ENCODE results near the gene PDE3A.

Gene PDE3A

DNA sequence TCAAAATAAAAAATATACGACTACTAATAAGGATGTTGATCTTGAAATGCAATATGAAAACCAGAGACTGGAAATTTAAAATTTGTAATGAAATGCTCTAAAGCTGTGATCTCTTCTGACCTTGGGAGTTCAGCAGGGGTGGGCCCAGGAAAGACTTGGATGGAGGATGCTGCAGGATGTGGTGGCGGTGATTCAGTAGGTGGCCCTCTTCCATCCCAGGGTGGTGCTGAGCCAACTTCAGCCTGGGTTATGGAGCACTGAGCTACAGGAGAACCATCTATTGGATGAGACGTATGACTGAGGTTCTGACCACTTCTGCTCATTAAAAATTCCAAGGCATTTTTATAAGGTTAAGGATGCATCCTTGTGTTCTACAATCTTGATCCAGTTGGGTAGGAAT is 6.9 kb upstream of the PDE3A start:
- no peak overlapping the region for H3K27ac Mint-ChIP-seq

DNA sequence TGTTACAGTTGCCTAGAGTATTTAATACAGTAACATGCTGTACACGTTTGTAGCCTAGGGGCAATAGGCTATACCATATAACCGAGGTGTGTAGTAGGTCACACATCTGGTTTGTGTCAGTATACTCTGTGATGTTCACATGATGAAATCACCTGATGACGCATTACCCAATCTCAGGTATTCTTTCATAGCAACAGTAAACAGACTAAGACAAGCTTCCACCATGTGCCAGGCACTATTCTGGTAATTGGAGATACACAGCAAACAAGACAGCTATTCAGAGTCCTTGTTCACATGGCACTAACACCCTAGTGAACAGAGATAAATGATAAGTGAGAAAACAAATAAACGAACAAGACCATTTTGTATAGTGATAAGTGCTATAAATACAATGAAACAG is 3.8 kb upstream of the PDE3A start:
- TF ChIP-seq, protein P1, sequence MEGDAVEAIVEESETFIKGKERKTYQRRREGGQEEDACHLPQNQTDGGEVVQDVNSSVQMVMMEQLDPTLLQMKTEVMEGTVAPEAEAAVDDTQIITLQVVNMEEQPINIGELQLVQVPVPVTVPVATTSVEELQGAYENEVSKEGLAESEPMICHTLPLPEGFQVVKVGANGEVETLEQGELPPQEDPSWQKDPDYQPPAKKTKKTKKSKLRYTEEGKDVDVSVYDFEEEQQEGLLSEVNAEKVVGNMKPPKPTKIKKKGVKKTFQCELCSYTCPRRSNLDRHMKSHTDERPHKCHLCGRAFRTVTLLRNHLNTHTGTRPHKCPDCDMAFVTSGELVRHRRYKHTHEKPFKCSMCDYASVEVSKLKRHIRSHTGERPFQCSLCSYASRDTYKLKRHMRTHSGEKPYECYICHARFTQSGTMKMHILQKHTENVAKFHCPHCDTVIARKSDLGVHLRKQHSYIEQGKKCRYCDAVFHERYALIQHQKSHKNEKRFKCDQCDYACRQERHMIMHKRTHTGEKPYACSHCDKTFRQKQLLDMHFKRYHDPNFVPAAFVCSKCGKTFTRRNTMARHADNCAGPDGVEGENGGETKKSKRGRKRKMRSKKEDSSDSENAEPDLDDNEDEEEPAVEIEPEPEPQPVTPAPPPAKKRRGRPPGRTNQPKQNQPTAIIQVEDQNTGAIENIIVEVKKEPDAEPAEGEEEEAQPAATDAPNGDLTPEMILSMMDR (IDR thresholded peaks at IDR 0.05), result no peak
- Mint-ChIP-seq H3K4me1 (peaks cover 6% of the 10 kb centered on the region), H3K27me3 (ENCODE audit: low read depth, poor library complexity) (peaks cover 27% of the 10 kb centered on the region), H3K36me3 (ENCODE audit: low read depth) (no peaks in the 10 kb centered on the region), H3K4me3 (no peak overlapping the region), H3K9me3 (no peaks in the 10 kb centered on the region), H3K27ac (no peak overlapping the region)
- no peak for DNase-seq

More for the DNA sequence above, 6.9 kb upstream of the PDE3A start:
- no peak overlapping the region for H3K4me3 Mint-ChIP-seq
- peaks cover 9% of the 10 kb centered on the region for H3K27me3 Mint-ChIP-seq (ENCODE audit: low read depth, poor library complexity)
- DNase-seq, result no peak
- peaks cover 4% of the 10 kb centered on the region for H3K4me1 Mint-ChIP-seq
- no peaks in the 10 kb centered on the region for H3K36me3 Mint-ChIP-seq (ENCODE audit: low read depth)
- no peaks in the 10 kb centered on the region for H3K9me3 Mint-ChIP-seq
- TF ChIP-seq, protein P1 (IDR thresholded peaks at IDR 0.05), result no peak

DNA sequence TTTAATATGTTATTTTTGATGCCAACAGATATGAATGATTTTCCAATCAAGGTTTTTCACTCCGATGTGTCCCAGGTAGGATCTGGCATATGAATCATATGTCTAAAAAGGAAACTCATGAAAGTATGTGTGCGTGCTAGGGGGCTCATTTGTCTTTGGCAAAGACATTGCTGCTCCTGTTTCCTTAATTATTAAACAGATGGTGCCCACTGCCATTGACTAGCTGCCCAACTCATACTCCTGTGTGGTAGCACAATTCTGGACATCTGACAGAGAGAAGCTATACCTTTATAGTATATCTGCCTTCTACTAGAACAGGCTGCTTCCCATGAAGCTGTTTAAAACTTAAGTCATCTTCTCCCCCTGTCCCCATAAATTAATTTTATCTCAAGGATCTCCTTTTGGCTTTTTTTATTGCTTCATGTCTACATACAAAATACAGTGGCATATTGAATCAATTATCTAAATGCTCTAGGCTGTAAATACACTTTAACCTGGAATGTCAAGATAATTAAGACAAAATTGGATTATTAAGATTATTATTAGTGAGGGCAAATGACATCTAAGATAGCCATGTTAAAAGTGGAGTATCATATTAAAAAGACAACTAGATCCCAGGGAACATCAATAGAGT is 1.4 kb upstream of the PDE3A start:
- TF ChIP-seq, protein P1 (IDR thresholded peaks at IDR 0.05), result no peak
- H3K9me3 Mint-ChIP-seq, result no peaks in the 10 kb centered on the region
- no peak overlapping the region for H3K27ac Mint-ChIP-seq
- H3K4me1 Mint-ChIP-seq, result peaks cover 18% of the 10 kb centered on the region
- DNase-seq, result no peak
- H3K36me3 Mint-ChIP-seq (ENCODE audit: low read depth), result no peaks in the 10 kb centered on the region
- no peak overlapping the region for H3K4me3 Mint-ChIP-seq
- peaks cover 50% of the 10 kb centered on the region for H3K27me3 Mint-ChIP-seq (ENCODE audit: low read depth, poor library complexity)

DNA sequence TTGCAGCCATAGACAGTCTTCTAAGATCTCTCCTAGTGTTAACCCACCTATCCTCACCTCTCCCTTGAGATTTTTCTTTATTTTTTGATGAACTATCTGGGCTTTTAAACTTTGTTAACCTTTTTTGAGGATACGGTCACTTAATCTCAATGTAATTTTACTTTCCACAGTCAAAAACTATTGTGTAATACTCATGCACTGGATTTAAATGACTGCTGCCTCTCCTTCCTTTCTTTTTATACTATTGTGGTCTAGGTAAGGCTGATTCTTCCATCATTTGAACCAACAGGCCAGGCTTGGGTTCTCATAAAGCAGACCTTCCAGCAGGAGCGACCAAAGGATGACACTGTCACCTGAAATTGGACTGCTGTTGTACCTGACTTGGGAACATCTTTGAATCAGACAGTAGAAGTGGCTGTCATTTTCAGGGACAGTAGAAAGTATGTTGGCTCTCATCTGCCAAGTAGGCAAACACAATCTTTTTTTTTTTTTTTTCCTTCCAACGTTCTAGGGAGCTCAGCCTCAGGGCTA is 689 bp upstream of the PDE3A start:
- Mint-ChIP-seq H3K36me3 (ENCODE audit: low read depth) (no peaks in the 10 kb centered on the region), H3K4me3 (peak overlapping the region; percentile 95), H3K27ac (no peak overlapping the region), H3K27me3 (ENCODE audit: low read depth, poor library complexity) (peaks cover 56% of the 10 kb centered on the region), H3K9me3 (no peaks in the 10 kb centered on the region), H3K4me1 (peaks cover 18% of the 10 kb centered on the region)
- TF ChIP-seq, protein P1 (IDR thresholded peaks at IDR 0.05), result no peak
- DNase-seq, result no peak

DNA sequence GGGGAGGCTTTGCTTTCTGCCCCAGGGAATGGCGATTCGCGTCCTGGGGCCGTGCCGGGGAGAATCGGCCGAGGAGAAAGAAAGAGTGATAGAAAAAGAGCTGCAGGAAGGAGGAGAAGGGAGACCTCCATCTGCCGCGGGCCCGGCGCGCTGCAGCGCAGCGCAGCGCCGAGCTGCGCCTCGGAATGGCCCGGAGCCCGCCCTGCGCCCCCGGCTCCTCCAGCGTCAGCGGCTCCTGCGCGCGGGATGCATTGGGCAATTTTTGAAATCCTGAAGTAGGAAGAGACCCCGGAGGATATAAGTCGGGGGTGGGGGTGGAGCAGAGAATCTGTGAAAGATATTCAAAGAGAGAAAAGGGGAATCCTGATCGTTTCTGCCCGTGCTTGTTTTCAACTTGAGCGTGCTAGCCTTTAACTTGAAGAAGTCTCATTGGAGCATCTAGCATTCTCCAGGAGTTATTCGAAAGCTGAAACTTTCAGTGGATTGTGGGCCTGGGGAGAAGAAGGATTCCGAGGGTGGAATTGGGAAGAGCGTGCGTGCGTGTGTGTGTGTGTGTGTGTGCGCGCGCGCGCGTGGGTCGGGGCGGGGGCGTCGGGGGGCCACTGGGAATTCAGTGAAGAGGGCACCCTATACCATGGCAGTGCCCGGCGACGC is 441 bp downstream of the PDE3A start:
- H3K27me3 Mint-ChIP-seq (ENCODE audit: low read depth, poor library complexity), result peaks cover 65% of the 10 kb centered on the region
- TF ChIP-seq, protein P1 (IDR thresholded peaks at IDR 0.05), result no peak
- peak overlapping the region; percentile 95 for H3K4me3 Mint-ChIP-seq
- H3K4me1 Mint-ChIP-seq, result peaks cover 18% of the 10 kb centered on the region
- H3K9me3 Mint-ChIP-seq, result no peaks in the 10 kb centered on the region
- peak; percentile 59 for DNase-seq
- no peaks in the 10 kb centered on the region for H3K36me3 Mint-ChIP-seq (ENCODE audit: low read depth)
- H3K27ac Mint-ChIP-seq, result peak overlapping the region; percentile 88
